HG02763 (cell line): Measurements from ENCODE around the gene TMEFF2.

ENCODE experiments used
- ATAC-seq: cut with Tn5 transposase; IDR thresholded peaks from one replicate; pipeline ENCODE4 v1.9.1; 2021; ENCODE audit warnings: mild to moderate bottlenecking, moderate library complexity; ENCODE audit not compliant: unreplicated experiment

TMEFF2 gene

GRCh38 chr2:191979221-191979730, 215.5 kb downstream of the TMEFF2 start:
- no peak for ATAC-seq

- ATAC-seq, result no peak
Measured at GRCh38 chr2:191977754-191978153, 217.0 kb downstream of the TMEFF2 start.

GRCh38 chr2:191976436-191976835, 218.3 kb downstream of the TMEFF2 start:
- no peak for ATAC-seq

GRCh38 chr2:191974676-191975075, 220.1 kb downstream of the TMEFF2 start:
- no peak for ATAC-seq

- ATAC-seq, result no peak
Measured at GRCh38 chr2:191970867-191971266, 223.9 kb downstream of the TMEFF2 start.

GRCh38 chr2:191968120-191968519, 226.6 kb downstream of the TMEFF2 start:
- ATAC-seq, result no peak

- ATAC-seq, result no peak
Measured at GRCh38 chr2:191965733-191966132, 229.0 kb downstream of the TMEFF2 start.

GRCh38 chr2:191961556-191961955, 233.2 kb downstream of the TMEFF2 start:
- no peak for ATAC-seq

- no peak for ATAC-seq
Measured at GRCh38 chr2:191959209-191959608, 235.5 kb downstream of the TMEFF2 start.

- no peak for ATAC-seq
Measured at GRCh38 chr2:191957996-191958860, 236.5 kb downstream of the TMEFF2 start.

- ATAC-seq, result no peak
Measured at GRCh38 chr2:191954451-191954850, 240.3 kb downstream of the TMEFF2 start.

- no peak for ATAC-seq
Measured at GRCh38 chr2:191952515-191953270, 242.0 kb downstream of the TMEFF2 start.

GRCh38 chr2:191951832-191952231, 242.9 kb downstream of the TMEFF2 start:
- no peak for ATAC-seq

GRCh38 chr2:191951376-191951775, 243.4 kb downstream of the TMEFF2 start:
- no peak for ATAC-seq

GRCh38 chr2:191950132-191950874, 244.4 kb downstream of the TMEFF2 start:
- ATAC-seq, result no peak

GRCh38 chr2:191947235-191947634, 247.5 kb downstream of the TMEFF2 start:
- ATAC-seq, result no peak

GRCh38 chr2:191946471-191947182, 248.1 kb downstream of the TMEFF2 start:
- ATAC-seq, result no peak

GRCh38 chr2:191945623-191946022, 249.1 kb downstream of the TMEFF2 start:
- ATAC-seq, result no peak

GRCh38 chr2:191942739-191943103, 252.0 kb downstream of the TMEFF2 start:
- ATAC-seq, result no peak

GRCh38 chr2:191942090-191942738, 252.5 kb downstream of the TMEFF2 start:
- ATAC-seq, result no peak
